GM18508 (cell line): ENCODE data around the gene ADGRA1.
"Not testable (repeated sequence)": the region's sequence is repeated elsewhere in the genome, so short reads cannot be mapped to it uniquely, and the experiment has no call there.

Source experiments
- ATAC-seq: cut with Tn5 transposase; IDR thresholded peaks from one replicate; pipeline ENCODE4 v1.9.1; 2021; ENCODE audit warnings: moderate number of reproducible peaks; ENCODE audit not compliant: insufficient read depth, unreplicated experiment

ADGRA1 gene

DNA sequence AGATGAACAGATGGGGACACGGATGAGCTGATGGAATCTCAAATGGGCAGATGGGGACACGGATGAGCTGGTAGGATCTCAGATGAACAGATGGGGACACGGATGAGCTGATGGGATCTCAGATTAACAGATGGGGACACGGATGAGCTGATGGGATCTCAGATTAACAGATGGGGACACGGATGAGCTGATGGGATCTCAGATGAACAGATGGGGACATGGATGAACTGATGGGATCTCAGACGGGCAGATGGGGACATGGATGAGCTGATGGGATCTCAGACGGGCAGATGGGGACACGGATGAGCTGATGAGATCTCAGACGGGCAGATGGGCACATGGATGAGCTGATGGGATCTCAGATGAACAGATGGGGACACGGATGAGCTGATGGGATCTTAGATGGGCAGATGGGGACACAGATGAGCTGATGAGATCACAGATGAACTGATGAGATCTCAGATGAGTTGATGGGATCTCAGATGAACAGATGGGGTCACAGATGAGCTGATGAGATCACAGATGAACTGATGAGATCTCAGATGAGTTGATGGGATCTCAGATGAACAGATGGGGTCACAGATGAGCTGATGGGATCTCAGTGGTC lies 34.1 kb upstream of the ADGRA1 start:
- not testable (repeated sequence) for ATAC-seq

DNA sequence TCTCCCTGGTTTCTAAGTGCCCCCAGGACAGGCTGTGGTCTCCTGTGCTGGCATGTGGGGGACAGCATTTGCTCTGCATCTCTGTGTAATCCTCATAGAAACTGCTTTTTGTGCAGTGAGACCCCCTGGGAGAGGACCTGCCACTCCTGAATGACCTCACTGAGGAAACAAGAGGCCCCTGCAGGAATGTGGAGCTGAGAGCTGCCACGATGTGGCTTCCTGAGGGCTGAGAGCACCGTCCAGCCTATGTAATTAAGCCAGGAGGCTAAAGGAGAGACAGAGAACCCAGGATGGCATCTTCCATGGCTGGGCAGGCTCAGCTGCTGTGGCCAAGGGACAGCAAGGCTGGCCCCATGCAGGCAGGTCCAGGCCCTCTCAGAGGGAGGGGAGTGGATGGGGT lies 32.3 kb upstream of the ADGRA1 start:
- ATAC-seq = no peak

DNA sequence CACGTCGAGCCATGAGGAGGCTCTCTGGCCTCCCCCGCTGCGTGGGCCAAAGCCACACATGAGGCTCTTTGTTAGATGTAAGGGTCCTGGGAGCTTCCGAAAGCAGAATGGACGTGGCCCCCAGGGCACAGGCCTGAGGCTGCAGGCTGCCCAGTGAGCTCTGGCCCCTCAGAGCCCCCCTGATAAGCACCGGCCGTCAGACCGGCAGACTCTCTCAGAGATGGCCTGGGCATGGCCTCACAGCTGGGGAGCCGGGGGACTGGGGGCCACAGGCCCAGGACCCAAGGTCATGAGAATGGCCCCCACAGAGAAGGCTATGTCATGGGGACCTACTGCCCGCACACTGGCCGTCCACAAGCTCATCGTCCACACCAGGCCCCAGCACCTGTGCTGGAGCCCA lies 31.7 kb upstream of the ADGRA1 start:
- ATAC-seq = no peak

DNA sequence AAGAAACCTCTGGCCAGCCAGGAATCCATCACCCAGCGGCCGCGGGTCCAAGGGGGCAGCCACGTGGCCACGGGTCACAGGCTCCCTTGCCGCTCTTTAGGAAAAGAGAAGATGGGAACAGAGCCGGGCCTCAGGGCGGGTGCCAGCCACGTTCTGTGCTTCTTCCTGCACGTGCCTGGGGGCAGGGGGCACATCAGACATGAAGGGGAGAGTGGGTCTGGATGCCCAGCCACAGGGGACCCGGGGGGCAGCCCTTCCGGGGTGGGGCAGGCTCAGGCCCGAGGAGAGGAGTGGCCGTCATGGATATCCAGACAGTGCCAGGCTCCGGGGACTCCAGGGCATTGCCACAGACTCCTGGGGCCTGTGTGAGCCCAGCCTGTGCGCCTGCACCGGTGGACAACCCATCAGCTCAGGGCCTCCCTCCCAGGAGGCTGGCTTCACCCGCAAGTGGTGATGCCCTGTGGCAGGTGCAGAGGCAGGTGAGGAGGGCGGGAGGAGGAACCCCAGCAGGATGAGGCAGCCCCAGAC lies 31.0 kb upstream of the ADGRA1 start:
- no peak for ATAC-seq

DNA sequence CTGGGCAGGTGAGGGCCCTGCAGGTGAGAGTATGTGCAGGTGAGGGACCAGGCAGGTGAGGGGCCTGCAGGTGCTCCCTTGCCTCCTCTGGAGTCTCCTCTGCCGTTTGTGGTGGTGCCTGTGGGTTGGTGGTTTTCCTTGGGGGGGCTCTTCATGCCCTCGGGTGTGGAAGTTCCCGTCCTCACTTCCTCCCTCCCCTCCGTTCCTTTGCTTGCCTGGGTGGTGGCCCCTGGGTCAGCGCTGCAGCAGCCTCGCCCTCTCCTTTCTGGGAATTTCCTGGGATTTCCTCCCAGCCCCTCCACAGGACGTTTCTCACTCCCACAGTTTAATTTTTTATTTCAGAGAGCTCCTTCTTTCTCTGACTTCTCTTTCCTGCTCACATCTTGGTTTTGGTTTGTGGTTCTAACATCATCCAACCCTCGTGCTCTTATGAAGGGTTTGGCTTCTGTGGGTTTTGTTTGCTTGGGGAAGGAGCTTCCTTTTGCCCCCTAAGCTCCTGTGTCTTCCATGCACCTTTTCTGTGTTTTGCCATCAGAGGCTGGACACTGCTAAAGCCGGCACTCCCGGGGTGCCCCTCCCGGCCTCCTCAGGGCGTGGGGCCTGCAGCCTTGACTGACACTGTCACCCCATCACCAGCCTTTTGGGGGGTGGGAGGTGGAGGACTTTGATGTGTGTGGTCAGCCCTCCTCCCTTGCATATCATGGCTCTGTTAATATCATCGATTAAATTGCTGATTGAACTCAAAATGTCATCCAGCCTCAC lies 29.2 kb upstream of the ADGRA1 start:
- no peak for ATAC-seq

DNA sequence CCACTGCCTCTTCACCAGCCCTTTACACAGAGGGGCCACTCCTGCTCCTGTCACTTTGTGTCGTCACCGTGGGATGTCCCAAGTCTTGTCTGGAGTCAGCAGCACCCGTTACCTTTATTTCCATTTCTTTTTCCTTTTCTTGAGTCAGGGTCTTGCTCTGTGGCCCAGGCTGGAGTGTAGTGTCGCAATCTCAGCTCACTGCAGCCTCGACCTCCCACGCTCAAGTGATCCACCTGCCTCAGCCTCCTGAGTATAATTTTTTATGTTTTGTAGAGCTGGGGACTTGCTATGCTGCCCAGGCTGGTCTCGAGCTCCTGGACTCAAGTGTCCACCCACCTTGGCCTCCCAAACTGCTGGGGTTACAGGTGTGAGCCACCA lies 28.6 kb upstream of the ADGRA1 start:
- no peak for ATAC-seq

DNA sequence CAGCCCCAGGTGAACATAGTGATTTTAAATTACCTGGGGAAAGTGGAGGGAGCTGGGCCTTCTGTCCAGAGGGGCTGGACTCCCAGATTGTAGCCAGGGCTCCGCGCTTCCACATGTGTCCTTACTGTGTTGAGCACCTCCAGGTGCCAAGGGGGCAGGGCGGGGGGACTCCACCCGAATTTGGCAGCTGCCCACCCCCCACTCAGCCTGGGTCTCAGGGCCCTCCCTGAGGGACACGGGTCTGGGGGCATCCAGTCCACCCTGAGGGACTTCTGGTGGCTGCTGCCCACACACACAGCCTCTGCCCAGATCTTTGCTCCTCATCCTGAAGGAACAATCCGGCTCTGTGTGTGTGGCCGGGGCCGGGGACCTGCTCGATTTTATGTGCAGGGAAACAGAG lies 28.2 kb upstream of the ADGRA1 start:
- ATAC-seq = no peak

DNA sequence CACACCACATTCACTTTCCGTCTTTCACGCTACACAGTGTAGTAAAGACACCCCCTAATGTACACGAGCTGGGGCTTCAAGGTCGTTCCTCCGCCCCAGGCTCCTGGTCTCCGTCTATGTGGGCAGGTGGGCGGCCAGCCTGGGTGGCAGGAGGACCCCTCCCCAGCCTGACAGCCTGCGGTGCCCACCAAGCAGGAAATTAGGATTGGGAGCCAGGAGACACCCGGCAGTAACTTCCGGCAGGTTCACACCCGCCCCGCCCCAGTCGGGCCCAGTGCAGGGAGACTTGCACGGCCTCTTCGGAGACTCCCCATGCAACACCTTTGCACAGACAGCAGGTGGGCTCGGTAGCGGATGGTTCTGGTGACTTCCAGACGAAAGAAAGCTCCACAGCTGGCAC lies 27.7 kb upstream of the ADGRA1 start:
- ATAC-seq = no peak

DNA sequence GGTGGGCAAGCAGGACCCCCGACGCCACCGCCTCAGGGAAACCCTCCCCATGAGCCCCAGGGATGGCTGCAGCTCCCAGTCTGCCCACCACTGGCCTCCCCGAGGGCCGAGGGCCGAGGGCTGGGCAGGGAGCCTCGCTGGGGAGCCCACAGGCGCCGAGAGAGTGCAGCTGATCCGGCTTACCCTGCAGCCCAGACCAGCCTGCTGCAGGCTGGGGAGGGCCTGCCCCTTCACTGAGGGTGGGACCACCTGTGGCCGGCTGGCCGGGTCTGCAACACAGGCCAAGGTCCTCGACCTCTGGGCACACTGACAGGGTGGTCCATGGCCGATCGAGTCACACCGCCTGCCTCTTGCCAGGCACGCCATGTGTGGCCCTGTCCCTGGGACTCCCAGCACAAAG lies 27.3 kb upstream of the ADGRA1 start:
- ATAC-seq = no peak

DNA sequence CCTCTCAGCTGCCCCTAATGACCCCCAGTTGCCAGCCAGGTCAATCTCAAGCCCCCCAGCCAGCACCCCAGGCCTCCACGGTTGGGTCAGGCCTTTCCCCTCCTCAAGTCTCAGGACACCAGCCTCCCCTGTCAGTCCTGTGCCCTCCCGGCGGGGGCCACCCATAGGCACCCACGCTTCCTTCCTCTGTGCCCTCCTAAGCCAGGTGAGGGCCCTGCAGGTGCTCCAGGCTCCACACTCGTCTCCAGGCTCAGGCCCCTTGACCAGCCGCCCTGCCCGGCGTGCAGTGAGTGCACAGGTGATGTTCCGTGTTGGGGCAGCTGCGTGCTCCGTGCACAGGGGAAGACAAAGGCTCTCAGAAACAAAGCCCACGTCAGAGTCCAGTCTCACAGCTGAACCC lies 26.8 kb upstream of the ADGRA1 start:
- no peak for ATAC-seq

DNA sequence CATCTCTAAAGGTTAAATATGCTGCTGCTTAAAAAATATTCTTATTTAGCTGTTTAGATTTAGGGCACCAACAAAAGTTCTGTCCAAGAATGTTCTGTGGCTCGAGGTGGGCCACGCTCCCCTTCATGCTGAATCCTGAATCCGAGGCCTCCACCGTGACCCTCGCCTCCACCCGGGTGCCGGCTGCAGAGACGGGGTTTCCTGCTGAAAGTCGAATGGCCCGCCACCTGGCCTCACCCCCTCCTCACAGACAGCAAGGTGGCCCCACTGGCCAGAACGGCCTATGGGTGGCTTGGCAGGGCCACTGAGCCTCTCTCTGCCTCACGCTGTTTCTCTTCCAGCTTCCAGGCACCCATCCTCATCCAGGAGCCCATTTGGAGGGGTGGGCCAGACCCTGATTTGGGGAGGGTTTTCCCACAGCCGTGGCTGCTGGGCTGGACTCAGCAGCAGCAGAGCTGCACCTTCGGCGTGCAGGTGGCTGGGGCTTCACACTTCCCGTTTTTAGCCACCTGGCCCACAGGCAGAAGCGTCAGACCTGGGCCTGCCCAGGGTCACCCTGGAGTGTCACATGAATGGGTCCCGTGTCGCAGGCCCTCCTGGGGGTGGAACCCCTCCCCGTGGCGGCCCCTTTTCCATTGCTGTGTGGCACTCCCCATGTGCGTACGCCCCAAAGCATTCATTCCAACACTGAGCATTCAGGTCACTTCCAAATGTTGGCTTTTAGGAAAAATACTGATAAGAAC lies 26.3 kb upstream of the ADGRA1 start:
- ATAC-seq = no peak

DNA sequence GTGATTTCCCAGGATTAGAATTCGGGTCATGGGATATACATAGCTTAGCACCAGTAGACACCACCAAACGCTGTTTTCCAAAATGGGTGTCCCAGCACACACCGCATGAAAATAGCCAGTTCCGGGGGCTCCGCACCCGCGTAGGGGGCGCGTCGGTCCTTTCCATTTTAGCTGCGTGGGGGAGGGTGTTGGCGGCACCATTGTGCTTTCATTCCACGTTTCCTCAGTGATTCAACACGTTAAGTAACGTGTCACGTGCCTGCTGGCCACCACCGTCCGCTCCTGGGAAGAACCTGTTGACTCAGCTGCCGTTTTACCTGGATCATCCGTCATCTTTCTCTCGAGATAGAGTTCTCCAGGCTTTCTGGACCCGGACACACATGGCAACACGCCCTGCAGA lies 25.6 kb upstream of the ADGRA1 start:
- no peak for ATAC-seq

DNA sequence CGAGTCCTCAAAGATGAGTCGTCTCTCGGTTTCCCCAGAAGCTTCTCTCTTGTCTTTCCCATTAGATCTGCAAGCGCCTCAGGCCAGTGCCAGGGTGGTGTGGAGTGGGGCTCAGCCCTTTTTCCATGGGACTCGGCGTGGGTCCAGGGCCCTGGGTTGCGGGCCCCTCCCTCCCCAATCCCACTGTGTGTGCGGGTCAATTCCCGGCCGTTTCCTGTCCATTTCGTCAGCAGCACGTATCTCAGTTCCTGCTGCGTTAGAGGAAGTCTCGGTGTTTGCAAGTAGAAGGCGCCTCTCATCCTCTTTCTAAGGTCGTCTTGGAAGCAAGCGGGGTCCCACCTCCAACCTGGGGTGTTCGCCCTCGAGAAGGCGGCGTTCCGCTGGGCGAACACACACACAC lies 25.1 kb upstream of the ADGRA1 start:
- no peak for ATAC-seq

DNA sequence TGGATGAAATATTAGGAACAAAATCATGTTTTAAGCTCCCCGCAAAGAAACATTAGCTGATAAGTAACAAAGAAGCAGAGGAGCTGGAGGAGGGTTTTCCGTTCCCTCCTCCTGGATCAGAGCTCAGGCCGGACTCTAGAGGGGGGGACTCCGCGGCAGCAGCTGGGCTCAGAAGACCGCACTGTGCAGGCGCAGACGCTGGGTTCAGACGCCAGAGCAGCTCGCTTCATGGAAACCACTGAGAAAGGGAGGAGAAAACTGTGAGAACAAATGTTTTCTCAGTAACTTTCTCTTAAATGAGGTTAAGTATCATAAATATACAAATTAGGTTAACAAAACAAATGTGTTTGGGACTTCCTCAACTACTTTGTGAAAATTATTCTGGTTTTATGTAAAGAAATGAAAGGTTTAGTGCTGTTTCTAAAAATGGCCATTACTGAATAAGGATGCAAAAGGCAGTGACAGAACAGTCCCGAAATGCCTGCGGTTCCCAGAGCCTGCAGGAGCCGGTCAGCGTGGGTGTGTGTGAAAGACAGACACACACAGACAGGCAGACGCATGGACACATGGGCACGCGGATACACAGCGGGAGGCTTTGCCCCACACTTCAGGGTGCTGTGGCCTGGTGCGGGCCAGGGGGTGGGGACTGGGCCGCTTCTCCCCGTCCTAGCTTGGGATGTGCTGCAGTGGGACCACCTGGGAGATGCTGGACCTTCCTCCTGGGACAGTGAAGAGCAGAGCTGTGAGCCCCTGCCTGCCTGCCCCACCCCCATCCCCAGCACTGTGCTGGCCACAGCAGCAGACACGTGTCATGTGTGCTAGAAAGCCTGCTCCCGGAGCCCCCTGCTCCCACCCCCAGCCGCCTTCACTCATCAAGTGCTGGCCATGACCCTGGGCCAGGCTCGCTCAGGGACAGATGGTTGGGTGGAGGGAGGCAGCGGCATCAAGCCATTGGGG lies 20.3 kb upstream of the ADGRA1 start:
- no peak for ATAC-seq

DNA sequence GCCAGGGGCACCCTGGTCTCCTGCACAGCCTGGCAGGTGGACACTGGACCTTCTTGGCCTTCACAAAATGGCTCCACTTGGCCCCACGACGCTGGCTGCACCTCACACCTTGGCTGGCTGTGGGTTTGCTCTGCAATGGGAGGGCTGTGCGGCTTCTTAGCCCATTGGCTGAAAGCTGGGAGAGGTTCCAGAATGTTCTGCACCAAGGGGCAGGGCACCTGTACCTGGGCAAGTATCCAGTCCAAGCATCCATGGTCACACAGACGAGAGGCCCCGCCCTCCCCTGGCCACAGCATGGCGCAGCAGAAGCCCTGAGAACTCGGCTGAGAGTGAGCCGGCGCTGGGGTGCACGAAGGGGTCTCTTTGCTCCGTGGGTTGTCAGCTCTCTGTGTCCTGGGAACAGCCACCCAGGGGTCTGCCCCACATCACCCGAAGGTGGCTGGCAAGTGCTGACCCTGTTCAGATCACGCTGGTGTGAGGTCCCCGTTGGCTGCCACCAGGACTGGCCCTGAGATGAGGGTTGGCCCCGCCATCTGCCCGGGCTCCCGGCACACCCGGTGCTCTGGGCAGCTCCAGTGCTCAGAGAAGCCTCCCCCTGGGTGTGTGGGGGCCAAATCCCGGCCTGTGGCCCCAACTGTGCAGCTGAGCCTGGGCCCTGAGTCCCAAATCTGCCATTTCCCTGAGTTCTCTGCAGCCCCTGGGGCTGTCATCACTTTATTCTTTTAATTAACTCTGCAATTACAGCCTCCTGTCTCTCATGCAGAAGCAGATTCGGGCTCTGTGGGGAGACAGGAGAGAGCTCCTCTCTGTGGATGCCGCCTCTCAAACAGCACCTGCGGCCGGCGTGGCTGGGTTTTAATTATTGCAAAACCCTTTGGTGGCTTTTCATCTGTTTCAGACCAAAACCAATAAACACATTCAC lies 19.4 kb upstream of the ADGRA1 start:
- ATAC-seq = no peak

DNA sequence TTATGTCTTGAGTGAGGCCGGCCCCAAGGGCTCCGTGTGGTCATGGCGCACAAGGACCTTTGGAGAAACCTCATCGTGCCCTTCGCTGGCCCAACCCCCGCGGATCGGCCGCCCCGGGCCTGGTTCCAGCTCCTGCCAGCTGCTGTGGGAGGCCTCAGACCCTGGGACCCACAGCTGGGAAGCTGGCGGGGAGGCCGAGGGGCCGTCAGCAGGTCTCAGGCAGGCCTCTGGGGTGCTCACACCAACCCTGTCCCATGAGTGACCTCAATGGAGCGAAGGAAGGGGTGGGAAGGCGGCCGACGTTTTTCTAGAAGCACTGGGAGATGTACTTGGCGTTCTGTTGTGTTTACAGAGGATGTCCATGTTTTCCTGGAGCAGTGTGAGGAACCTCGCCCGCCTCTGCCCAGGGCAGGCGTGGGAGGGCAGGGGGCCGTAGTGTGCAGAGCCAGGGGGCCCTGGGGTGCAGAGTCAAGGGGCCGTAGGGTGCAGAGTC lies 18.6 kb upstream of the ADGRA1 start:
- no peak for ATAC-seq

DNA sequence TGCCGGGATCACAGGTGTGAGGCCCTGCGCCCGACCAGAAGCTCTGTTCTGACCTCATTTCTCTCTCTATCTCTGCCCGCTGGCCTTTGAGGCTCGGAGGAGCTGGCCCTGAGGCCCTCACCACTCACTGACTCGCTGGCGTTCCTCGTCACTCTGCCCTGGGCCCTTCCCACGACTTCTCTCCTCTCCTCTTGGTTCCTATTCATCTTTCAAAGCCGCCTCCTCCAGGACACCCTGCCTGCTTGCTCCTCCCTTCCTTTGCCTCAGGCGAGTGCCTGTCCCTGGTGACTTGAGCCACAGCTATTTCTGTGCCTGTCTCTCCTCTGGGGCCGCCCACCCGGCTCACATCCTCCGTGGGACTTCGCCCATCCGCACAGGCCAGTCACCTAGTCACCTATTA lies 17.3 kb upstream of the ADGRA1 start:
- ATAC-seq = no peak

DNA sequence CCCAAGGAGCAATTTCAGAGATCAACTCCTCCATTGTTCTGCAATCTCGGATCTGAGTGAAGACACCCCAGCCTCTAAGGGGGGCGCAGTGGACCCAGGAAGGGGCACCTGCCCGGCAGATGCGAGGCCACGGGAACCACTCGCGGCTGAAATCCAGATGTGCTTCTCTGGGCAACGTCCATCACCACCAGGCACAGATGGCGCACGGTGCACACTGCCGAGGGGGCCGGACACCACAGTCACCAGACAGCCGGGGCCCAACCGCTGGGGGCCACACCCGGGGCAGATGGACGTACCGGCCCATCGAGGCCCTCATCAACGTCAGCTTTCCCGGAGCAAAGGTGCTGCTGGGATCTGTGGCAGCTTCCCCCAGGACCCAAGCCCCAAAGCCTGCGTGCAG lies 16.9 kb upstream of the ADGRA1 start:
- ATAC-seq = no peak

DNA sequence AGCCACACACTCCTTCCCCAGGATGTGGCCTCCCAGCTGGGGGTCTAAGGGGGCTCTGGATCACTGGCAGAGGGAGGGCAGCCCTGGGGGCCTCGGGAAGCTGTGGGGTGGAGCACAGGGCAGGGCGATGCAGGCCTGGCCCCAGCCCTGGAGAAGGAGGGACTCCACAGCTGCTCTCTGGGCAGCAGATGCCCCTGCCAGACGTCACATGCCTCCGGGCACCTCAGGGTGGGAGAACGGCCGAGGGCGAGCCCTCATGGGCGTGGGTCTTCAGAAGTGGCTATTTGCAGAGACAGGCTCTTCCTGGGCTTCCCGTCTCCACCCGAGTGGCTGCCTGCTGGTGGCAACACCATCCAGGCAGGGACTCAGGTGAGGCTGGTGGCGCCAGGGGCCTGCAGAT lies 16.0 kb upstream of the ADGRA1 start:
- ATAC-seq = no peak
